GM19238 (cell line): ENCODE results near the gene DHFR2.
"Not testable (repeated sequence)": the region's sequence is repeated elsewhere in the genome, so short reads cannot be mapped to it uniquely, and the experiment has no call there.

Experiments used
- DNase-seq: peaks from one replicate; pipeline ENCODE4 v3.0.0; 2011; ENCODE audit warnings: low spot score; ENCODE audit not compliant: insufficient read length

Gene DHFR2

DNA sequence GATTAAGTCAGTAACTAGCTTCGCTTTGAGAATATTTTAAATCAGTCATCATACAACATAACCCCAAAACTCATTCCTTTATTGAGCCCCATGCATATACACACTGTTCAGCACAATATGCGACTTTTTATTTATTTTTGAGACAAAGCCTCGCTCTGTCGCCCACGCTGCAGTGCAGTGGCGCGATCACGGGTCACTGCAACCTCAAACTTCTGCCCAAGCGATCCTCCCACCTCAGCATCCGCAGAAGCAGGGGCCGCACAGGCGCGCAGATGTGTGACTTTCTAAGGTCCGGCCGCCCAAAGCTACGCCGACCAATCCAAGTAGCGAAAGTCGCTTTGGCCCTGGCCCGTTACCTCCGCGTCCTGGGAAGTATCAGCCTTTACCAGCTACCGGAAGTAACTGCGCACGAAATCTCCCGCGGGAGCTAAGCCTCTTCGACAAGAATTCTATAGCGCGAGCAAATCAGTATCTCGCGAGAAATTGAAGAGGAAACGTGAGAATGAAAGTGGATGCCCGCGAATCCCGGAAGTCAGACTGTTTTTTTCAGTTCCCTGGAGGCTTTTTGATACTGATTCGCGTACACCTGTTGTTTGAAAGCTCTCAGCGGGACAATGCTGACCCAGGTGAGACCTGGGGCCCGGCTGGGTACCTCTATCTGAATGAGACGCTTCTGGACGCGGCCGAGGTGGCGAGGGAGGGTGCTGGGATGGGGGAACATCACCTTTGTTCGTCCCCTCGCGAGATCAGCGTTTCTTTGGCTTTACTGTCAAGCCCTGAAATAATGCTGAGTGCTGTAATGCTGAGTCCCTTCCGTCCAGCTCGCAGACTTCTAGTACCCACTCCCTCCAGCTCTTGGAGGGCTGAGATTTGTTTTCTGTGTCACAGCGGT is at the start of gene DHFR2, which contains the start of gene NSUN3:
DHFR2 (minus strand) TSS at position 404 of the 892 bp plus-strand sequence. CDS start 1,405 bp downstream, outside the sequence.
NSUN3 (plus strand) TSS at position 549 of the 892 bp plus-strand sequence; CDS start at position 615, 66 bp downstream.
- peak; percentile 56 for DNase-seq

GRCh38 chr3:94110854-94111253 is 48.1 kb upstream of the DHFR2 start:
- no peak for DNase-seq

DNA sequence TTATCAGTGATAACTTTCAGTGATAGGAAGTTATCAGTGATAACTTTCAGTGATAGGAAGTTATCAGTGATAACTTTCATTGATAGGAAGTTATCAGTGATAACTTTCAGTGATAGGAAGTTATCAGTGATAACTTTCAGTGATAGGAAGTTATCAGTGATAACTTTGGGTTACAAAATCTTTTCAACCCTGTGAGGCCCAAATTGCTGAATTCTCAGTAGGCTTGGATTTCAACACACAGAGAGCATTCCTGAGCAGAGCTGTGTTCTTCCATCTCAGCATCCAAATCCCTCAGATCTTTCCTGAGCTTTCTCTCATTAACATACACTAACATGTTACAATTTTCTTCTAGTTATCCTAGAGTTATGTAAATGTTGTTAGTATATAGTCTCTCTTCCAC is 47.5 kb upstream of the DHFR2 start:
- not testable (repeated sequence) for DNase-seq

GRCh38 chr3:94106268-94106667 is 43.6 kb upstream of the DHFR2 start:
- no peak for DNase-seq

DNA sequence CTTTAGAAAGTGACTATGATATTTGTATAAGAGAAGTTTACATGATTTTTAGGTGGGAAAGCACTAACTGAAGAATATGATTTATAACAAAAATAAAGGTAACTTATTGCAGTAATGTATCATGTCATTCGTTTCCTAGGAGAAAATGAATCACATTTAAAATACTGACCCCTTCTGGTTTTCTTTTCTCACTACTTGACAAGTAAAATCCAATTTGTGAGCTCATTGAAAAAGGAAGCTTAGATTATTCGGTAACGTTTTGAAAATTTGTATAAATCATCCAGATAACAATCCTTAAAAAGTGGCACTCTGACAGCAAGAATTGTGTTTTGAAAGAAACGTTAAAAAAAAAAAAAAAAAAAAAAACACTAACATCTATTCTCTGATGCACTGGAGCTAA is 39.1 kb upstream of the DHFR2 start:
- DNase-seq, result no peak

DNA sequence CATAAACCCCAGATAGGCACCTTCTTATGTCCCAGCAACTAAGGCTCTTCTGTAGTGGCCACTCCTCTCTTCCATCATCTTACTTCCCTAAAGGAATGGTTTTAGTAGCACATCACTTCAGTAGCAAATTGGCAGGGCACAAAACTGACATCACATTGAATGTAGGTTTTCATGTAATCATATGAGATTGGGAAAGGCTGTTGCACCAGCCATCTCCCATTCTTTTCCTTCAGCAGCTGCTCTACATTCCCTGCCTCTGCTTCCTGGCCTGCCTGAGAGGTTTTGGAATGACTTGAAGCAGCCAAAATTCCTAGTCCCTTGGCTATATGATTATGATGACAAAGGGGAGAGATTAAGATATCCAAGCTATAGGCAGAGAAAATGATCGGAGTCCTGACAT is 36.6 kb upstream of the DHFR2 start:
- DNase-seq, result no peak

GRCh38 chr3:94098452-94098851 is 35.7 kb upstream of the DHFR2 start:
- DNase-seq, result no peak

DNA sequence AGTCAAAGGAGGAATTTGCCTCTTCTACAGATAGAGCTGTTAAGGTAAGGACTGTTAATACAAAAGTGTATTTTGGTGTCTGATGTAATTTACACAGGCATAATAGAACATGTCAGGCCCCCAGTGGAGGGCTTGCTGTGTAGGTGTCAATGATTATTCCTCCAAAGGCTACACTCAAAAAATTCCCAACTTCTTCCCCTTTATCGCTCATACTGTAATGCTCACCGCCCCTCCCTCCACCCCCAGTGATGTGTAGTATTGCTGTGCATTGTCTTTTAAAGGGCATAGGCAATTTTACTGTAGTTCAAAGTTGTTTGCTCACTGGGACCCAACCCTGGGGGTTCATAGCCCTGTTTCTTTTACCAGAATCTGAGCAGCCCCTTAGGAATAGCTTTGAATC is 32.4 kb upstream of the DHFR2 start:
- DNase-seq, result no peak

- DNase-seq, result no peak
Measured at GRCh38 chr3:94093151-94093550, 30.4 kb upstream of the DHFR2 start.

DNA sequence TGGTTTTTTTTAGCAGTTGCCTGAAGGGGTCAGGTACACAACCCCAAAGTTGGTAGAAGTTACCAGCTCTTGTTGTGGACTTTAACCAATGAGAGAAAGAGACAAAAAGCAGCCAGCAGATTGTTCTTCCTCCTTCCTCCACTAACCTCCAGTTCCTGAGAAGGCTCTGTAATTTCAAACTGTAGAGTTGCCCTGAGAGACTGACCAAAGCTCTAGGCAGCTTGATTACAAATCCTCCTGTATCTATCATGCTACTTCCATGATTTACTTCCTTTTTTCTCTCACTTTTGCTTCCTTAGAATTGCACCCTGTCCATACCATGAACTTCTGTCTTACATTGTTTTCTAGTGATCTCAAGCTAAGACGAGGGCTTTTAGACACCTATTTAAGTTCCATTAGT is 29.4 kb upstream of the DHFR2 start:
- no peak for DNase-seq

GRCh38 chr3:94089126-94089525 is 26.4 kb upstream of the DHFR2 start:
- no peak for DNase-seq

DNA sequence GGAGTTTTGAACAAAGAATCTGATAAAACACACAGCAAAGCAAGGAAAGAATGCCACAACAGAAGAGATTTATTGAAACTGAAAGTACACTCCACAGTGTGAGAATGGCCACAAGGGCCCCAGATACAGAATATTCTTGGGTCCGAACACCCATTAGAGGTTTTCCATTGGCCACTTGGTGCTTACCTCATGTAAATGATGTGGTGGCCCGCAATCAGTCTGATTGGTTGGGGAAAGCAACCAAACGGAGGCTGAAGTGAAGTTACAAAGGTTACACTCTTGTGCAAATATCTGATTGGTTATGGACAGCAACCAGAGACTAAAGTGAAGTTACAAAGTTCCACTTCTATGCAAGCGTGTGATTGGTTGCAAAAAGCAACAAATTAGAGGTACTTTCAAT is 20.5 kb upstream of the DHFR2 start:
- DNase-seq, result no peak

DNA sequence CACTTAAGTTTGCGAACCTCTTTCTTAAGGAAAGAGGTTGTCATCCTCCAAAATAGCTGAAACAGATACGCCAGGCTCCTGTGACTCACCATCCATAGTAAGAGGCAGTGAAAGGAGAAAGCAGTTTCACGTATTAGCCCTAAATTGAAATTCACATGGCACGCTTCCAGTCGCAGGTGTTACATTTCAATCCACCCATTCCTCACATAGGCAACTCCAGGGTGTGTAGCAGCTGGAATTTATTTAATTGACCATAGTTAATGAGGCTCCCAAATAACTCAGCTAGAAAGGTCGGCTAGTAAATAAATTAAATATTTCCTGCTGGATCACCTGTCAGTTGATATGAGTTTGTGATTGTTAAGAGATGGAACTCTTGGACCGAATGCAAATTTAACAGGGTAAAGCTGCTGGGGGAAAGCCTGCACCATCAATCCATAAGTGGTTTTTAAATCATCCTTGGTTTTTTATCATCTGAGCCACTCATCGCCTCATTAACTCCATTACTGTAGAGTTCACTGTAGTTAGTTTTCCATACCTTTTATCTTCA is 19.7 kb upstream of the DHFR2 start:
- no peak for DNase-seq

DNA sequence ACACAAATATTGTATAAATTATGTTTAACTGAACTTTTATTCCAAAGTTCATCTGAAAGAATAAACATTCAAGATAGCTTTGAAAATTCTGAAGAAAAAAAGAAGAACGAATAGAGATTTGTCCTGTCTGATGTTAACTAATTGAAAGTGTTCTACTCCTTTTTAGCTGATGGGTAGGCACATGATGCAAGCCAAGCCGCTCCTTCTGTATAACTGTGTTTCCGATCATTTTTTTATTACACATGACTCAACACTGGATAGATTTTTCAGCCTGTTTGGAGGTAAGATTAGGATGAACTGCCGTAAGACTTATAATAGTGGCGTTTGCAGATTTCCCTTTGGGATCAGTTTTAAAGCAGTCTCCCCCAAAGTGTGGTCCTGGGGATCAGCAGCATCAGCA is 19.2 kb upstream of the DHFR2 start:
- DNase-seq, result no peak

GRCh38 chr3:94080552-94080951 is 17.8 kb upstream of the DHFR2 start:
- DNase-seq, result not testable (repeated sequence)

- DNase-seq, result no peak
Measured at GRCh38 chr3:94076055-94076454, 13.3 kb upstream of the DHFR2 start.

DNA sequence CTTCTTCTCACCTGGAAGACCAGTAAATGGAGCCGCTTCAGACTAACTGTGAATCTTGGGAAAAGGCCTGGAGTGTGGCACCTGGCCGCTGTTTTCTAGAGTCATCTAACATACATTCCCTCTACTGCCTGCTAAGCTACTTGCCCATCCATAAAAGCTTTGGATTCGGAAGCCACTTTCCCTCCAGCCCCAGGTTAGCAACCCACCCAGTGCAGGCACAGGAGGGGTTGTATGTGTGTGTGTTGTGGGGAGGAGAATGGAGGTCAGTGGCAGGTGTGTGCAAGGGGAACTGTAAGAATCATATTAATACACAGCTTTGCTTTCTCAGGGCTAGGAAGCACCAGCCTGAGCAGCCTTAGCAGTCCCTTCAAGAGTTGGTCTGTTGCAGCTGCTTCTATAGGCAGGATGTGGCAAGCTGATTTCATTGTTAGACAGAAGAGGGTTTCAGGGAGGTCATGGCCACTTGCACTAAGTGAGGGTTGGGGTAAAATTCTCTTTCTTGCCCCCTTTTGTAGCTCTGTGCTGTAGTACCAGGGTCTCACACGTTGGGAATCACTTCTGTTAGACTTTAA is 9.1 kb upstream of the DHFR2 start:
- no peak for DNase-seq

DNA sequence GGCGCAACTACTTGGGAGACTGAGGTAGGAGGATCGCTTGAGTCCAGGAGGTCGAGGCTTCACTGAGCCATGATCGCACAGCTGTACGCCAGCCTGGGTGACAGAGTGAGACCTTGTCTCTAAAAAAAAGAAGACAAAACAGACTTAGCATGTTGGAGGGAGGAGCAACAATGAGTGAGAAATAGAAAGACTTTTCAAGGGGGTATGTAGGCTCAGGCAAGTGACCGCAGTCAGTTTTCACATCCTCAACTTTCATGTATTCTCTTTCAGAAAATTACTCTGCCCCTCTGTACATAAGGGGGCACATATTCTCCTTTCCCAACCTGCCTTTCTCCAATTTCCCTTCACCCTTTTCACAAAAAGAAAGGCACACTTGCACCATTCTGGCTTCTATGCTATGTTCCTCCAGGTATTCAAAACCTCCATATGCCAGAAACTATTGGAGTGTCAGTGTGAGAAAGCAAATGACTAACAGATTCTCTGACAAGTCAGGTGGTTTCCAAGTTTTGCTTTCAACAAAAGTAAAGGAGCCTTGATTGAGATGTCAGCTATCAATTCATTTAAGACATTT is 7.7 kb upstream of the DHFR2 start:
- DNase-seq, result no peak

GRCh38 chr3:94069194-94069813 is 6.6 kb upstream of the DHFR2 start:
- DNase-seq, result no peak

- no peak for DNase-seq
Measured at GRCh38 chr3:94066506-94067500, 4.1 kb upstream of the DHFR2 start.
